Middle frontal gyrus (tissue), 1 donor: ENCODE measurements around the gene ARID5B.

ENCODE experiments used
- DNase-seq: peaks from one replicate; pipeline ENCODE4 v3.0.0-alpha.2; 2015; ENCODE audit warnings: low spot score; ENCODE audit errors: extremely low spot score

ARID5B gene

GRCh38 chr10:62072901-62073300, 171.4 kb downstream of the ARID5B start:
- DNase-seq = no peak

- no peak for DNase-seq
Measured at GRCh38 chr10:62073429-62073828, 171.9 kb downstream of the ARID5B start.

GRCh38 chr10:62075414-62075813, 173.9 kb downstream of the ARID5B start:
- DNase-seq = no peak

DNA sequence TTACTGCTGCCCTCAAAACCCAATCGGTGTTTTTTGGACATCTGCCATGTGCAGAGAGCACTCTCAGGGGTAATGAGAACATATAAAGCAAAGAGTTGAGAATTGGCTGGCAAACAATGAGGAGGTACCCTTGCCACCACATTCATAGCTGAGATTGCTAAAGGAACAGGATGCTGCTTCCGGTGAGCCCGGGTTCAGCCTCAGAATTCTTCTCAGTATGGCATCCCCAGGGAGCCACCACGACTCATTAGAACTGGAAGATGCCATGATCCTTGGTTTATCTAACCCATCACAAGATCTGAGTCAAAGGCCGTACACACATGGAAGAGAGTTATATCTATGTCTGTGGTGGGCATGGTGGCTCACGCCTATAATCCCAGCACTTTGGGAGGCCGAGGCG, 174.4 kb downstream of the ARID5B start:
- DNase-seq = no peak

- no peak for DNase-seq
Measured at GRCh38 chr10:62076891-62077290, 175.4 kb downstream of the ARID5B start.

- no peak for DNase-seq
Measured at GRCh38 chr10:62077330-62078015, 176.0 kb downstream of the ARID5B start.

DNA sequence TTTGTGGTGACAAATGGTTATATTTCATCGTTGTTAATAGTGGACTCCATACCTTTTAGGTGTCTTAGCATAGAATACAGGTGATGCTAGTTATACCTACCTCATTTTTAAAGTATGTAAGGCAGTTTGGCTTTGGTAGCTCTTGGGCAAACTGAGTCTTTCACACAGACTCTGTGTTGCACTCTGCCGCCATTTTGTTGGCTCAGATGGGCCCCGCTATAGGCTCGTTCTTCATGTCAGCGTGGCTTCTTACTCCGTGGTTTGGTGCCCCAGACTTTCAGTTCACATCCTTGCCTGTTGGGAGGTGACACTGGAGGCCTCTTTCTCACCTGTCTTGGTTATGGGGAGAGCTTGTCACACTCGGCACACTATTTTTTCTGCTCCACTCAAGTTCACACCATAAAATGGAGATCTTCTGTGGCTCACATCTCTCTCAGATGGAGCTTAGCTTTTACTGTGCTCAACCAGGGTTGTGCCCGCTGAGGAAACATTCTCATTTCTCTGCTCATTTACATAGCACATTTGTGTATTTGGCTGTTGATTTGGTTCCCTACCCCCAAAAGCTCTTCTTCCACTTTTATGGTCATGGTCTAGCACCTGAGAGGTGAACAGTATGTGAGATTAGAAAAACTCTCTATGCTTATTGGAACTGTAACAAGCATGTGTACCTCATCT, 178.5 kb downstream of the ARID5B start:
- DNase-seq = no peak

- DNase-seq = no peak
Measured at GRCh38 chr10:62080905-62081304, 179.4 kb downstream of the ARID5B start.

- no peak for DNase-seq
Measured at GRCh38 chr10:62081341-62082270, 180.1 kb downstream of the ARID5B start.

DNA sequence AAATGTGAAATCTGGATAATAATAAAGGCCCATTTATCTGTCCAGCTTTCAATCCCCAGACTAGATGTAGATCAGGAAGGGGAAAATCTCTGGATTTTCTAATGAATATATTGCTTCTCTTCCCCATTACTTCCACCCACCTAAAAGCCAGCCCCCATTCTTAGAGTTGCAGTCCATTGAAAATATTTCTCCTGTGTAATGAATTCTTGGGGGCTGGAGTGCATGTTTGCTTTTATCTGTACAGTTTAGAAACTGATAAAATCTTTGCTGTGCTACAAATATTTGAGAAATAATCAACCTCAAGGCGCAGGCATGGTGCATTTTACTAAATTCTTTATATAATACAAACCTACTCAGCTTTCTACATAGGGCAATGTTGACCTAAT, 180.8 kb downstream of the ARID5B start:
- DNase-seq = no peak

- no peak for DNase-seq
Measured at GRCh38 chr10:62082729-62083411, 181.4 kb downstream of the ARID5B start.

GRCh38 chr10:62083412-62084267, 182.1 kb downstream of the ARID5B start:
- no peak for DNase-seq

DNA sequence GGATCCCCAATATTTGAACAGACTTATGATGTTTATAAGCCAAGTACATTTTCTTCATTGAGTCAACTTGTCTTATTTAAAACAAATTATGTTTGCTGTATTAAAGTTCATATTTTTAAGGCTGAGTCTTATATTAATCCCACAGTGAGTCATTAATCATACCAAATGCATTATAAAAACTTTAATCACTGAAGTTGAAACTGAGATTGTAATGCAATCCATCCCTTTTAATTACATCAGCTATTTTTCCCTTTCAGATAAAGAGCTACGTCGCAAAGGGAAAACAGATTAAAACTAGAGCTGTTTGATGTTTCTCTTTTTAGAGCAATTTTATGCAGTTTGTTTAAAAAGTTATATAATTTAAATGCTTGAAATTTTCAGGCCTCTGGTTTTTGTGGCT, 183.0 kb downstream of the ARID5B start:
- DNase-seq = no peak

DNA sequence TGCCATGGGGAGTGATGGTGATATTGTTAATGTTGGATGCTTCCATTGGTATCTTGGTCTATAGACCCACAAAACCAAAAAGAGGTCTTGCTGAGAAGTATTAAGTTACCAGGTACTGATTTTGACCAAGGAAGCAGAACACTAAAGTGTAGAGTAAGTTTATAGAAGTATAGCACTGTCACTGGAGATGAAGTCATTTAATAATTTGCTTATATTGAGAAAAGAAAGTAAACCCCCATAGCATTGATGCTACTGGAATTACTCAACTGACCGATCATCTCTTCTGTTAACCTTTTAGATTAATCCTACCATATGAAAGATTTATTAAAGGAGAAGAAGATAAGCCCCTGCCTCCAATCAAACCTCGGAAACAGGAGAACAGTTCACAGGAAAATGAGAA, 183.9 kb downstream of the ARID5B start:
- no peak for DNase-seq

GRCh38 chr10:62085821-62086220, 184.3 kb downstream of the ARID5B start:
- DNase-seq = no peak

DNA sequence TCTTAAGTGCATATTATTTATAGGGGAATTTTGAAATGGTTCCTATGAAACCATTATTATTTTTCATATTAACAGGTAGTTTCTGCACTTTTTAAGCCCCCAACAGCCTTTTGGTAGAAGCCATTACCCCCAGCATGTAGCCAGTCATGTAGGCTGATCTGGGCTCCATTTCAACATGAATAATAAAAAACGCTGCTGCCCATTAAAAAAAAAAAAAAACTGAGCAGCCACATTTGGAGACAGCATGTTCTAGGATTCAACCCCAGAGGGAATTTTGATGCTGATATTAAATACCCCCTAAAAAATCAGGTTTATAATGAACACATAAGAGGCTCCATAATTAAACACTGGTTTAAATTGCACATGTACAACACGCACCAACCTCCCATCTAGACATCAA, 185.8 kb downstream of the ARID5B start:
- no peak for DNase-seq

GRCh38 chr10:62088786-62089185, 187.3 kb downstream of the ARID5B start:
- no peak for DNase-seq

- no peak for DNase-seq
Measured at GRCh38 chr10:62092301-62093030, 191.0 kb downstream of the ARID5B start.

DNA sequence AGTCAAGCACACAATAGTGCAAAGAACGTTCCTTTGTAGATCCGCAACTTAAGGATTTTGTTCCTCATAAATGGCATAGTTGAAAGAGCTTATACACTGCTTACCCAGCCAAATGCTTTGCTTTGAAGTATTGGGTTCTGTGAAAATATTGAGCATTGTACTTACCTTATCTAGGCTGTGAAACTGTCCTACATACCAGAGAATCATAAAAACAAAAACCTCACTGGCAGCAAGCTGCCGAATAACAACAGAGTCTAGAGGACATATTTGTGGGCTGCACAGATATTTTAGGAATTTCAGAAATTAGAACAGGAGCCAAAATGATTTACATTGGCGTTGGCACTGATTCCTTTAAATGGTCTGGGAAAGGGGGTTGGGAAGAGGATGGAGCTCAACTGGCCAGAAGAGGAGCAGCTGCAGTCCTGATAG, 192.4 kb downstream of the ARID5B start:
- DNase-seq = no peak
